GM12864 (cell line): ENCODE results near the gene NLRP1.

Experiments
- DNase-seq: peaks from one replicate; pipeline ENCODE4 v3.0.0-alpha.2; 2011; ENCODE audit warnings: low read depth
- H3K4me3 ChIP-seq: 2 replicates; pipeline ENCODE4 v1.5.1; 2011; ENCODE audit warnings: mild to moderate bottlenecking, low read depth, low read length, control low read depth
- TF ChIP-seq, protein P1 (sequence below): IDR thresholded peaks from 2 replicates; pipeline ENCODE4 v1.5.1; 2011; ENCODE audit warnings: low read depth, mild to moderate bottlenecking, moderate library complexity, low read length, control low read depth, inconsistent platforms; ENCODE audit errors: missing control alignments

The NLRP1 gene

DNA sequence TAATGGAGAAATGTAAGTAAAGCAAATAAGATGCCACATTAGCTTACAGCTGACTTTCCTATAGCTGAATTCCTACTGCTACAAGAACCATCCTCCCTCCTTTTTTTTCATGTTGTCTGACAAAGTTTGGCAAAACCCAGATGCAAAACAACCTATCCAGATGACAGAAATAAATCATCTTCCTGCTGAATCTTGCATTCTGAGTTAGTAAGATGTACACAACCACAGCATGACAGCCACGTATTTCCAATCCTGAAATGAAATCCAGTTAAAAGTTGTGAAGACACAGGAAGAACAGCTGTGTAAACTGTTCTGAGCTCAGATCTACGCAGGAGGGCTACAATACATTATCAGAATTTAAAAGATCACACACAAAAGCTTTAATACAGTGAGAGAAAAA lies 110.4 kb downstream of the NLRP1 start:
- TF ChIP-seq, protein P1, sequence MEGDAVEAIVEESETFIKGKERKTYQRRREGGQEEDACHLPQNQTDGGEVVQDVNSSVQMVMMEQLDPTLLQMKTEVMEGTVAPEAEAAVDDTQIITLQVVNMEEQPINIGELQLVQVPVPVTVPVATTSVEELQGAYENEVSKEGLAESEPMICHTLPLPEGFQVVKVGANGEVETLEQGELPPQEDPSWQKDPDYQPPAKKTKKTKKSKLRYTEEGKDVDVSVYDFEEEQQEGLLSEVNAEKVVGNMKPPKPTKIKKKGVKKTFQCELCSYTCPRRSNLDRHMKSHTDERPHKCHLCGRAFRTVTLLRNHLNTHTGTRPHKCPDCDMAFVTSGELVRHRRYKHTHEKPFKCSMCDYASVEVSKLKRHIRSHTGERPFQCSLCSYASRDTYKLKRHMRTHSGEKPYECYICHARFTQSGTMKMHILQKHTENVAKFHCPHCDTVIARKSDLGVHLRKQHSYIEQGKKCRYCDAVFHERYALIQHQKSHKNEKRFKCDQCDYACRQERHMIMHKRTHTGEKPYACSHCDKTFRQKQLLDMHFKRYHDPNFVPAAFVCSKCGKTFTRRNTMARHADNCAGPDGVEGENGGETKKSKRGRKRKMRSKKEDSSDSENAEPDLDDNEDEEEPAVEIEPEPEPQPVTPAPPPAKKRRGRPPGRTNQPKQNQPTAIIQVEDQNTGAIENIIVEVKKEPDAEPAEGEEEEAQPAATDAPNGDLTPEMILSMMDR, result no peak
- DNase-seq, result no peak
- H3K4me3 ChIP-seq, result no peak overlapping the region

GRCh38 chr17:5472511-5472910 lies 111.8 kb downstream of the NLRP1 start:
- H3K4me3 ChIP-seq, result no peak overlapping the region
- no peak for DNase-seq
- TF ChIP-seq, protein P1, result no peak

DNA sequence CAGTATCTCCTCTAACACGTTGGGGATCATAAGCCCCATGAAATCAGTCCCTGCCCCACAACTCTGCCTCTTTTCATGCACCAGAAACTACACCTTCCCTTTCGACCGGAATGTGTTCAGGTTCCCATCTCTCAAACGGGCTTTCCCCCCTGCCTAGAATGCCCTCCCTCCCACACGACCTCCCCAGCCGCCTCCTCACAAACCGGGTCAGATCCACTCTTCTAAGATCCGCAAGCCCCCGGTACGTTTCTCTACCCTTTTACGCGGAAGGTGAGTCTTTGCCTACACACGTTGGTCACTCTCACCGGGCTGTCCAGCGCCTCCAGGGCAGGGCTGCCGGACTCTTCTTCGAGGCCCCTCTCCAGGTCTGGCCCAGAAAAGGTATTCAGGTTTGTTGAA lies 116.2 kb downstream of the NLRP1 start:
- TF ChIP-seq, protein P1, result no peak
- DNase-seq, result no peak
- H3K4me3 ChIP-seq, result peak overlapping the region; percentile 81

DNA sequence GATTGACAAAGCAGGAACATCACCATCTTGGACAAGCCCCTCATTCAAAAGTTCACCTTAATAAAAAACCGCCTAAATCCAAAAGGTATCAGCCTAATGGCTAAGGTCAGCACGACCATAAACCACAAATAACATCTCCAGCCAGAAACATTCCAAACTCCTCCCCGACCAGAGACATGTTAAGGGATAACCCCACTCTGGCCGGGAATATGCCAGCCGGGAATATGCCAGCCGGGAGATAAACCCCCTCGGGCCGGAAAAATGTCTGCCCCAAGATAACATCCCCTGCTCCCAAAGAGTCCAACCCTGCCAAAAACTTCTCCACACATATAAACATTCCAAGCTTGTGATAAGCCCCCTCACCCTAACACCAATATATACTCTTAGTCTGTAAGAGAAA lies 116.9 kb downstream of the NLRP1 start:
- peak overlapping the region; percentile 81 for H3K4me3 ChIP-seq
- TF ChIP-seq, protein P1, result no peak
- DNase-seq, result no peak

DNA sequence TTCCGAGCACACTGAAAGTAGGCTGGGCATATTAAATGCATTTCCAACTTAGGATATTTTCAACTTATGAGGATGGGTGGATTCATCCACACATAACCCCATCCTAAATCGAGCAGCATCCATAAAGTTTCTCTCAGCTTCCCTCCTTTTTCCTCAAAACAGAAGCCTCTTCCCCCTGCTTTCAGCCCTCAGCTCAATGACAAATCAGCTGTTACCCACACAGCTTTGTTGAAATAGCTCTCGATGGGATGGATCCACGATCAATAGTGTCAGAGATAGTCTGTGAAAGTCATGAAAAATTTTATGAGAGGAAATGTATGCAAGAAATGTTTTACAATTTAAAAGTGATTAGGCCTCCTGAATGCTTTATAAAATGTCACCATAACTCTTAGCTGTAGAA lies 118.0 kb downstream of the NLRP1 start:
- TF ChIP-seq, protein P1, result no peak
- no peak for DNase-seq
- no peak overlapping the region; the same call in 1 of the 2 replicates for H3K4me3 ChIP-seq

DNA sequence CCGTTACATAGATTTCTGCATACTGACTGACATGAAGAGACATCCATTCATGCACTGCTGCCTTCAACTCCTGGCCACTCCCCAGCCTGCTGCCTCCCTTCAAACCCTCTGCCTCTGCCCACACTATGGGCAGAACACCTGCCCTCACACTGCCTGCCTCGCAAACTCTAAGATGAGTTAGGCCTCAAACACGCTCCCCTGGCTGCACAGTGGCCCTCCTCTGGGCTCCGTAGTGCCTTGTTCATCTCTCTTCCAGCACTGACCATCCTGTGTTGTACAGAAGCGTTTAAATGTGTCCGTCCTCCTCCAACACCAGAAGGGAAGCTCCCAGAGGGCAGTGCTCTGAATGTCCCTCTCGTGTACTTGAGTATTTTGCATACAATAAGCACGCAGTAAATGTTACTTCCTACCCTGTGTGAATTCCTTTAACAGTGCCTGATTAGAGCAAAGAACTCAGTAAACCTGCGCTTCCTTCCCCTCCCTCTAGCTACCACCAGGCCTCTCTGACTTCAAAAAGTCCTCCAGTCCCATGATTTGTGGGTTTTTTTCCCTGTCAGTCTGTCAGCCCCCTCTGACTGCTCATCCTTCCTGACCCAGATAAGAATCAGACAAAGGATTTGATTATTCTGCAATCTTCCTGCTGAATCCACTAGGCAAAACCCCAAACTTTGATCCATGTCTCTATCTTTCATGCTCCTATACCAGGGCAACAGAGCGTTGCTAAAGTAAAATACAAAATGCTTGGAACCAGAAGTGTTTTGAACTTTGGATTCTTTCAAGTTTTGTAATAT lies 119.4 kb downstream of the NLRP1 start:
- DNase-seq, result no peak
- TF ChIP-seq, protein P1, result no peak
- no peak overlapping the region for H3K4me3 ChIP-seq
